Activated naive CD4-positive, alpha-beta T cell treated with anti-CD3 and anti-CD28 coated beads, Interleukin-2, amount 50 U/mL, for 16 hours (primary cell): ENCODE measurements around the gene SAMD5.
A peak's percentile ranks its signal among the peaks of the same experiment; 100 is the strongest.

ENCODE experiments used
- DNase-seq: peaks from one replicate; pipeline ENCODE4 v3.0.0-alpha.2; 2020

SAMD5 gene

GRCh38 chr6:147508042-147508865, at the start of gene SAMD5:
Gene SAMD5 (plus strand): TSS chr6:147508690. CDS start chr6:147508929, 239 bp downstream.
- DNase-seq = peak; percentile 9

- DNase-seq = no peak
These were observed 48.7 kb upstream of the SAMD5 start for GRCh38 chr6:147459780-147460179.

DNA sequence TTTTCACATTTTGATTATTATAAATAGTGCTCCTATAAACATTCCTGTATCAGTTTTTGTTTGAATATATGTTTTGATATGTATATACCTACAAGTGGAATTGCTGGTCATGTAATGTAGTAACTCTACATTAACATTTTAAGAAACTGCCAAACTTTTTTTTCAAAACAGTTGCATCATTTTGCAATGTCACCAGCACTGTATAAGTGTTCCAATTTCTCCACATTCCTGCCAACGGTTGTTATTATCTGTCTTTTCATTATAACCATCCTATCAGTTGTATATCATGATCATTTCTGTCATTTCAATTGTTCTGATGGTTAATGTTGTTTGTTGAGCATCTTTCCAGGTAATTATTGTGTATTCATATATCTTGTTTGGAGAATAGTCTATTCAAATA, 44.8 kb upstream of the SAMD5 start:
- no peak for DNase-seq

DNA sequence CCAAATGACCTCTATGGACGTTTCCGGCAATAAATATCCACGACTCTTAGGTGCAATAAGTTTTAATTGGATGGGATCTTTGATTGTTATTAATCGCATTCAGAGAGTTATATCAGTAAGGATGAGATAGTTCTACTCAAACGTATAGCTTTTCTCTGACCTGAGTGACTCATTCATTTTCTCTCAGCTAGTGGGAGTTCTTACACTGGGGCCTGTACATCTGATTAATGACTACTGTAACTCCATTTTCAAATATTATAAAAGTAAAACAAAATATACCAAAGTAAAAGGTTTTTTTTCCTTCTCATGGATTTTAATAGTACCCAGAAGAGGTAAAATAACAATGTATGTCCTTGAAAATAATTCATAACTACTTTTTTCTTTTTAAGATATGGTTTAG, 41.1 kb upstream of the SAMD5 start:
- DNase-seq = no peak

DNA sequence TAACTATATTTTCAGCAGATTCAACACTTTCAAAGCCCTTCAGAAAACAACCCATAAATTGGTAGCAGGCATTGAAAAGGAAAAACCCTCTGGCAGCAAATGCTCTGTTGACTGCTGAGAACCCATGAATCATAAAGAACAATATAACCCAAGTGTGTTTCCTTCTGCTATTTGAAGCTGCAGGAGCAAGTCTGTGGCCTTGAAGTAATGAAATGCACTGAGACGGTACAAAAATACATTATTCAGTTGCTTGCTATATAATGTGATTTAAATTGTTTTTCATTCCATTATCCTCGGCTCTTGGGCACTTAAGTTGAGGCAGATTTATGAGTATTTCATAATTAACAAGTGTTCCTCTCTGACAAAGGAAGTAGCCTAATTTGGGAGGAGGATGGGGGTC, 40.6 kb upstream of the SAMD5 start:
- no peak for DNase-seq

DNA sequence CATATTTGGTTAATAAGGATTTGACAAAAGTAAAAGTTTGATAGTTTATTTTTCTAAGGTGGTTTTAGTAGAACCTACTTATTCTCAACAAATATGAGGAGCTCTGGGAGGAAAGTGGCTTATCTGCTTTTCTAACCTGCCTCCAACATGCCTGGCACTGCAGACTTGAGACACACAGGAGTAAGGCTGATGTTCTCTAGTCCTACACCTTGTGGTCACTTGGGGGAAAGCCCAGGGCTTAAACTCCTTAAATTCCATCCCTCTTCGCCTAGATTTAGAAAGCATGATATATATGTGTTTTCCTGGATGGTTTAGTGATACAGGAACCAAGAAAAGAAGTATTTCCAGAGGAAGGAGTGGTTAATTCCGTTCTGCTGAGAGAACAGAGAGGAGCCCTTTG, 39.9 kb upstream of the SAMD5 start:
- DNase-seq = no peak

GRCh38 chr6:147479857-147480256, 28.6 kb upstream of the SAMD5 start:
- no peak for DNase-seq

GRCh38 chr6:147486683-147487082, 21.8 kb upstream of the SAMD5 start:
- no peak for DNase-seq

GRCh38 chr6:147497472-147497871, 11.0 kb upstream of the SAMD5 start:
- no peak for DNase-seq

- no peak for DNase-seq
These were observed 4.9 kb upstream of the SAMD5 start for GRCh38 chr6:147503587-147503986.

DNA sequence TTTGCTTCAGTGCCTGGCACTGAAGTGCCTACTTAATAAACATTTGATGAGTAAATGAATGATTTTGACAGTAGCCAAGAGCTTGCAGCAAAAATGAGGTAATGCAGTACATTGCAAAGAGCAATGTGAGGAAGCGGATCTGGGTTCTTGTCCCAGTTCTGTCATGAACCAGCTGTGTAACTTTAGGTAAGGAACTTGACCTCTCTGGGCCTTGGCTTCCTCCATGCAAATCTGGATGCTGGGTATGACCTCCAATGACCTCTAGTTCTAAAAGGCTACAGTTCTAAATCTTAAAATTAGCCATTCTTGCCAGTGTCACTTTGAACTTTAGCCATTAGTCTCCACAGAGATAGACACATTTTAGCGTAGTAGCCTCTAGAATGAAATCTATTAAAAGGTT, 3.6 kb upstream of the SAMD5 start:
- no peak for DNase-seq

GRCh38 chr6:147506704-147507114, 1.8 kb upstream of the SAMD5 start:
- DNase-seq = peak; percentile 32

GRCh38 chr6:147507162-147508041, 1.1 kb upstream of the SAMD5 start:
- peak; percentile 10 for DNase-seq

- no peak for DNase-seq
These were observed 547 bp downstream of the SAMD5 start for GRCh38 chr6:147508866-147509608.

- no peak for DNase-seq
These were observed 1.4 kb downstream of the SAMD5 start for GRCh38 chr6:147509891-147510290.

DNA sequence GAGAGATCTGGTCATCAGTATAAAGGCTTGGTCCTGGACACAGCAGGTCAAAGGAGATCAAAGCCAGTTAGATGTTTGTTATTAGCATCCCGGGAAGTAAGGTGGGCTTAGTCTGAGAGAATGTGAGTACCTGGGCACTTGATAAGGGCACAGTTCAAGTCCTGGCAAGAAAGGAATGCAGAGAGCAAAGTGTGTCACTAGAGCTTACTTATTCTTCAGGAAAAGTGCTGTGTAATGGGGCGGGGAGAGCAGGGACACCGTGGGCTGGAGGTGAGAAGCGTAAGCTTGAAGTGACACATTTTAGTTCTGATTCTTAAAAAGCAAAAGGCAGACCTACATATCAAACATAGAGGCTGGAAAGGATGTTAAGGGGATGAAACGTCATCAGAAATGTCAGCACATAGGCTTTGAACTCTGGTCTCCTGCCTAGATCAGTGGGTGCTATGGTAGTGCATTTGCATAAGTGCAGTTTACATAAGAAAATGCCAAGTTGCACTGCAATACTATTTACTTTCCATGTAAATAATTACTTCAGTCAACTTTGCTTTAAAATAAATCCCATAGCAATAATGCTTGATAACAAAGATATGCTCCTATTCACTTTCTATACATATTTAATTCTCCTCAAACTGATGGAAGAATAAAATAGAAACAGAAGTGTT, 2.6 kb downstream of the SAMD5 start:
- DNase-seq = no peak

GRCh38 chr6:147514831-147515230, 6.3 kb downstream of the SAMD5 start:
- no peak for DNase-seq

DNA sequence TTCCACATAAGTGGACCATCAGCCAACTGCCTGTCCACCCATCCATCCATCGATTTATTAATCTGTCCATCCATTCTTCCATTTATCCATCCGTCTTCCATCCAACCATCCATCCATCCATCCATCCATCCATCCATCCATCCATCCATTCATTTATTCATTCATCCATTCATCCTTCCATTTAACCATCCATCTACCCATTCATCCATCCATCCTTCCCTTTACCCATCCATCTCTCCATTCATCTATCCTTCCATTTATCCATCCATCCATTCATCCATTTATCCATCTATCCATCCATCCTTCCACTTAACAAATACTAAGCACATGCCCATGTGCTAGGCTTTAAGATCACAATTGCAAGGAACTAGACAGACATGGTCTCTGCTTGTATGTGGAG, 6.8 kb downstream of the SAMD5 start:
- no peak for DNase-seq

- DNase-seq = no peak
These were observed 14.1 kb downstream of the SAMD5 start for GRCh38 chr6:147522597-147522996.

GRCh38 chr6:147525519-147526209, 17.2 kb downstream of the SAMD5 start:
- no peak for DNase-seq

DNA sequence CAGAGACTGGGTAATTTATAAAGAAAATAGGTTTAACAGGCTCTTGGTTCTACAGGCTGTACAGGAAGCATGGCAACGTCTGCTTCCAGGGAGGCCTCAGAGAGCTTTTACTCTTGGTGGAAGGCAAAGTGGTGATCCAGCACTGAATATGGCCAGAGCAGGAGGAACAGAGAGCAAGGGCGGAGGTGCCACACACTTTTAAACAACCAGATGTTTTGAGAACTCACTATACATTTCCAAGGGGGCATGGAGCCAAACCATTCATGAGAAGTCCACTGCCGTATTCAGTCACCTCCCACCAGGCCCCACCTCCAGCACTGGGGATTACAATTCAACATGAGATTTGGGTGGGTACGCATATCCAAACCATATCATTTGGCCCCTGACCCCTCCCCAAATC, 18.7 kb downstream of the SAMD5 start:
- no peak for DNase-seq

DNA sequence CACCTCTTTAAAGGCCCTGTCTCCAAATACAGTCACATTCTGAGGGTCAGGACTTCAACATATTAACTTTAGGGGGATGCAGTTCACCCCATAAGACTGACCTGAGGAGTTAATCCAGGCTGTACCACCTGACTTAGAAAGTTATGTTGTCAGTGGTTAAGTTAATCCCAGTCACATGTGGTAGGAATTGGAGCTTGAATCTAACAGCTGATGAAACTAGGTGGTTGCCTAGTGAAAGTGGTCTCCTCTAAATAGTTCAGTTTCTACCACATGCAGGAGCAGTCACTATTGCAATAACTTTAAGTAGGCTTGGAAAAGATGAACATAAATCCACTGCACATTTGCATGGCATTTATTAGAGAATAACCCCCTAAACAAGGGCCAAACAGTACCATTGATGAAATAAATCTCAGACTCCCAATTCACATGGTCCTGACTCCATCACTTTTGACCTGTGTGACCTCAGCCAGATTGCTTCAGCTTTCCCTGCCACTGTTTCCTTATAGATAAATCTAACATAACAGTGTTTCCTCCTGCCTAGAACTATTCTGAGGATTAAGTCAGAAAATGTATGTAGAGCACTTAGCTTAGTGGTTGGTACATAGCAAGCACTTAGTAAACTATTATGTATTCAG, 20.1 kb downstream of the SAMD5 start:
- DNase-seq = no peak
